Measurements from ENCODE around the gene SPECC1L.

SPECC1L gene

DNA sequence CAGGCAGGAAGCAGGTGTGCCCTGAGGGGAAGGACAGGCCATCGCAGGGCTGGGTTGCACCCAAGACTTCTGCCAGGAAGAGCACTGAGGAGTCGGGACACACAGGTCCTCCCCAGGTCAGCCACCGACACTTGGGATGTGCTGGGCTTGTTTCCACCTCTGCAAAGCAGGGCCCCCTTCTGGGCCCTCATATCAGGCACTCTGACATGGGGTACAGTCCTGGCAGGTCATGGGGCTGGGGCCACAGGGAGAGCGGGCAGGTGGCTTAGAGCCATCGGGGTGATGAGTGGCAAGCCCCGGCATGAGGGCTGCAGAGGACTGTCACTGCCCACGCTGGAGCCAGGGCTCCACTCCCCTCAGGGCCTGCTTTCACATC lies 148.8 kb downstream of the SPECC1L start:
- DNase-seq, result no peak

DNA sequence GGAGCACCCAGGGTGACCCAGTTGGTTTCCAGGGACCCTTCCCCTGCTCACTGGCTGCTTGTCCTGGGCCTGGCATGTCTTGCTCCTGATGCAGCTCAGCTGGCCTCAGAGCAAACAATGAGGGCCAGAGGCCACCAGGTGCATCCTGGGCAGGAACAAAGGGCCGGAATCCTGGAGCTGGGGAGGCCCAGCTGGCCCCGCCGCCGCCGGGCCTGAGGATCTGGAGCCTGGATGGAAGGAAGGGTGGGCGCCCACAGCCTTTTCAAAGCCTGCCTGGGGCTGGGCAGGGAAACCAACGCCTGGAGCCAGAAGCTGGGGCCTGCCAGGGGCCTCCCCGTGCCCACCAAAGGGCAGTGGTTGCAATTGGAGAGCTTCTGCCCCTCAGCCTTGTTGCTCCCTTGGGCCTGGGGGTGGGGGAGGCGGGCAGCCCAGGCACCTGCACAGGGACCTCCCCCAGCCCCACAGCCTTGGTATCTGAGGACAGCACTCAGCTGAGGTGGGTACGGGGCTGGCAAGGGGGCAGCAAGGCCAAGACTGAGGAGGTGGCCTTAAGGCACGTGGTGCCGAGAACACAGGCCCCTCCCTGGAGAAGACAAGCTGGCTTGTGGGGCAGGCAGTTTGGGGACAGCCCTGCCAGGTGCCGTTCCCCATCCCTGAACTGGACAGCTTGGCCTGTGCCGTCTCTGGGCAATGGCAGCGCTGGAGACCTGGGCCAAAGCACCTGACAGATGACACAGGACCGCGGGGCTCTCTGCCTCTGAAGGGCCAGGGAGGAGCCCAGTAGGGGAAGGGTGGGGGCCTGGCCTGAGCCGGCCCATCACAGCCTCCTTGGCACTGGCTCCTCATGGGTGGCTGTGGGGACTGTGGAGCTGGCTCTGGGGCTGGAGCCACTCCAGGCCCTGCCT lies 149.7 kb downstream of the SPECC1L start:
- DNase-seq, result no peak

DNA sequence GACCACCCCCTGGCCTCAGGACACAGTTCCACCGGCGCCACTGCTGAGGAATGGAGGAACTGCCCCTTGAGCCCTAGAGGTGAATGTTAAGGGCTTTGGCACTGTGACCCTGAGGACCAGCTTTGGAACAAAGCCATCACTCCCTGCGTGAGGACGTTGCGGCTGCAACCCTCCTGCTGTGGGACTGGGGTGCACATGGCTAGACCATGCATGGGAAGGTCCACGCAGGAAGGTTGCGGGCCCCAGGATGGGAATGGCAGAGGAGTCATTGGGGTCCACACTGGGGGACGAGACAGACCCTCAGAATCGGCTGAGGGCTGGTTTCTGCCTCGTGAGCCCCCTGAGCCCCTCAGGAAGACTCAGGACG lies 150.3 kb downstream of the SPECC1L start:
- no peak for DNase-seq

DNA sequence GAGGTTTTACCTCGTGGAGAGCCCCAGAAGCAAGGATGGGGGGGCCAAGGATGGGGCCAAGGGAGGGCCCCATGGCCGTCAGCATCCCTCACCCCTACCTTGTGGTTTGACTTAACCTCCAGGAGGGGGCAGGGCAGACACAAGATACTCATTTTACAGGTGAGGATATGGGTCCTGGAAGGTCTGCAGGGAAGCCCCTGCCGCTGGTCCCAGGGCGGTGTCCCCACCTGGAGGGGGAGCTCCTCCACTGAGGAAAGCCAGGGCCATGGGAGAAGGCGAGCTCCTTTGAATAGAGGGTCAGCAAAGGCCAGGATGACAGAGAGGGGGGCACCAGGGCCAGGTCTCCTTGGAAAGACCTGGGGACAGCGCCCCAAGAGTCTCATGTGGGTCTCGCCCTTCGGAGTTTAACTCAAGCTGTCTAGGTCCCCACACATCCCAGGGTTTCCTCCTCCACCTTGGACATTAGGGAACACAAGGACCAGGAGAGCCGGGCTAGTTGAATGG lies 150.8 kb downstream of the SPECC1L start:
- DNase-seq, result no peak

DNA sequence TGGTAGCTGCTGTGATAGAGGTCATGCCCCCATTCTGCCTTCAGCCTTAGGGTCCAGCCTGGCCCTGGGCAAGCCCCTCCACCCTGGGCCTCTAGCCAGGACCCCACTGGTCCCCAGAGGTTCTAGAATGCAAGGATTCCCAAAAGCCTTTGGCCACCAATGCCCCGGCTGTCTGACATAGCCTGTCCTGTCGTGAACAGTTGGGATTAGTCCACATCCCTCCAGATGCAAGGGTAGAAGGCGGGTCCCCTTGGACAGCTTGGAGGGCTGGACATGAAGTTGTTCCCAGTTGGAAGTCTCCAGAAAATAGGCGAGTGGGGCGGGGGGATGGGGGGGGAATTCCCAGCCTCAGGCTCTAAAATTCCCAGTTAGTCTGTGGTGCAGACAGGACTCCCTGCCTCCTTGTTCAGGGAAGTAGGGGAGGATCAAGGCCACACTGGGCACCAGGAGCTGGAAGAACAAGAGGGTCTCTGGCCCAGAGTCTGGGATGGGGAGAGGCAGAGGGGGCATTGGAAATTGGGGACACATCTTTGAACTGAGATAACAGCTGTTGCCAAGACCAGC lies 151.6 kb downstream of the SPECC1L start:
- DNase-seq, result no peak

DNA sequence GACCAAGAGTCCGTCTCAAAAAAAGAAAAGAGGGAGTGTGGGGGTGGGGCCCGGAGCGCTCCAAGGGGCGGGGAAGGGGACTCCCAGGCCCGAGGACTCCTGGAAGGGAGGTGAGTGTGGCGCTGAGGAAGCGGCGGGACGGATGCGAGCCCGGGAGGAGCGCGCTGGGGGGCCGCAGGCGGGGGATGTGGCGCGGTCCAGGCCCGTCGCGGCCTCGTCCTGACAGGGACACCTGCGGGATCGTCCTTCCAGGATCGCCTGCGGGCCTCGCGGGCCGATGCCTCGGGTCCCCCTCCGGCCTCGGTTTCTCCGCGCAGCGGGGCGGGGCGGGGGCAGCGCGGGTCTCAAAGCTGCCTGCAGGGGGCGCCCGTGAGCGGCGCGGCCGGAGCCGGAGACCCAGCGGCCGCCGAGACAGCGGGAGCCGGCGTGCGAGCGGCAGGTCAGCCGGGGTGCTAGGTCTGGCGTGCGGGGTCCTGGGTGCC lies 152.9 kb downstream of the SPECC1L start:
- no peak for DNase-seq

DNA sequence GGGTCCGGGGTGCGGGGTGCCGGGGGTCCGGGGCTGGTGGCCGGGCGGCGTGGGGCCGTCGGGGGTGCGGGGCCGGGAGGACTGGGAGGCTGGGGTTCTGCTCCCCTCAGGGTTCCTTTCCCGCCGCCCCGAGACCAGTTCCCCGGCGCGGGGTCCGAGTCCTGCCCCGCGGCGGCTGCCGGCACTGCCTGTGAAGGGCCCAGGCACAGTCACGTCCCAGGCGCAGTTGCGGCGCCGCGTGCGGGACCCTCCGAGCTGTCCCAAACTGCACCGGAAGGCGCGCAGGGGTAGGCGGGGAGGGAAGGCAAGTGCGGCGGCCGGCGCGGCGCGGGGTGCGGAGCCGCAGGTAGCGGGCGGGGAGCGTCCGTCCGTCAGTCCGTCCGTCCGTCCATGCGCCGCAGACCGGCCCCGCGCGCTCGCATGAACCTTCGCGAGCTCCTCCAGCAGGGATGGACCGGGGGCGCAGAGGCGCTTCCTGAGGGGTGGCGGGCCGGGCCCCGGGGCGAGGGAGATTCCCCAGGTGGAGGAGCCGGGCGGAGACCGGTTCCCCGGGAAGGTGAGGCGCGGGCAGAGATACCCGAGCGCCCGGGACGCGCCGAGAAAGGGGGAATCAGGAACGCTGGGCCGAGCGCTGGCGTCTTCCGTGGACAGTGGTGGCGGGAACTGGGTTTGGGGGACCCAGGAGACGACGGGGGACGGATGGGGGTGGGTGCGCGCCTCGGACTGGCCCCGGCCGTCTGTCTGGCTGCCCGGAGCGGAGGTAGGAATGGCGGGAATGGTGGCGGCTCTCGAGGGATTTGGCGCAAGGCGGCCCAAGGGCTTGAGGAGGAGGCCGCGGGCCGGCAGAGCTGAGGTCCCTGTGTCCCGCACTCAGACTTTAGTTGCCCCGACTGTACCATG lies 153.6 kb downstream of the SPECC1L start:
- no peak for DNase-seq

DNA sequence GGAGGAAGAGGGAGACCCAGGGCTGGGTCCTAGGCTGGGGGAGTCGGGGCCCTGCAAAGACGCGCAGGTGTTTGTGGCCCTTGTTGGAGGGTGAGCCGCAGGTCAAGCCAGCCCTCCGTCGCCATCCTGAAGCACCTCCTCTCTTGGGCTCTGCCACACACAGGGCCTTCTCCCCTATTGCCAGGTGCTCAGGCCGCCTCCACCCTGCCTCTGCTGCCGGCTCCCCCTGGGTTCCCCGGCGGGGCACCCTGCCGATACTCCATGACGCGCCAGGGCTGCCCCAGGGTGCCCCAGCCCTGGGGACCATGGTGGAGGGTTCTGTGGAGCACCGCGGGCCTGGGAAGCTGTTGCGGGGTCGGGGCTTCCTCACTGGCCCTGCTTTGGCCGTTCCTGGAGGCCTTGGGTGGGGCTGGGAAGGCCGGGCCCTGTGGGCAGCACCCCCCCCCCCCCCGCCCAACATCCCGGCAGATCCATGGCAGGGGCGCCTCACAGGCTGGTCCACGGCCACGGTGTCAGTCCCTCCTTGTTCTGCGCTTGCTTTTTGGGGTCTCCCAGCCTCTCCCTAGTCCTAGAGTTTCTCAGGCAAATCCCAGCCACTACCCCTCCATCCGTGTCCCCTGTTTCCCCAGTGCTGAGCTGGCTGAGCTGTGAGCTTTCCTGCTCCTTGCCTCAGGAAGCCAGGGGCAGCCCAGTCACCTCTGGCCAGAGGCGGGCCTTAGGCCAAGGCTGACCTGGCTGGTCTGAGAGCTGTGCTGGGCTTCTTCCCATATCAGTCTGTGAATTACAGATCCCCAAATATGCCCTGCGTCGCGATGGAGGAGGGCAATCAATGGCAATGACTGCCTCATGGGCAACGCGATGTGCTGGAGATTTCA lies 154.5 kb downstream of the SPECC1L start:
- no peak for DNase-seq

DNA sequence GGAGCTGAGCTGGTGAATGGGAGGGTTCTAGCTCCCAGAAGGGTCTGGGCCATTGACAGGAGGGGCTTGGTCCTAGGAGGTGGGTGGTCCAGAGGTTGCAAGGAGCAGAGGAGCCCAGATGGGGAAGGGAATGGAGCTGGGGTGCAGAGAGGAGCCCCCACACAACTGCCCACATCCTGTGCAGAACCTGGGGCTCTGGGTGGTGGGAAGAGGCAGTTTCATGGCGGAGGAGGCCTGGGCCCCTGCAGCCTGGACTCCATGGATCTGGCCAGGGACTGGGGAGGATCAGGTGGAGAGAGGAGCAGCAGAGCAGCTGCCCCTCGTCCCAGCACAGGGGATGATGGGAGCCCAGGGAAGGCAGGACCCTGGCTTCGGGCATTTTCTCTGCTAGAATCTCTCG lies 155.8 kb downstream of the SPECC1L start:
- no peak for DNase-seq

DNA sequence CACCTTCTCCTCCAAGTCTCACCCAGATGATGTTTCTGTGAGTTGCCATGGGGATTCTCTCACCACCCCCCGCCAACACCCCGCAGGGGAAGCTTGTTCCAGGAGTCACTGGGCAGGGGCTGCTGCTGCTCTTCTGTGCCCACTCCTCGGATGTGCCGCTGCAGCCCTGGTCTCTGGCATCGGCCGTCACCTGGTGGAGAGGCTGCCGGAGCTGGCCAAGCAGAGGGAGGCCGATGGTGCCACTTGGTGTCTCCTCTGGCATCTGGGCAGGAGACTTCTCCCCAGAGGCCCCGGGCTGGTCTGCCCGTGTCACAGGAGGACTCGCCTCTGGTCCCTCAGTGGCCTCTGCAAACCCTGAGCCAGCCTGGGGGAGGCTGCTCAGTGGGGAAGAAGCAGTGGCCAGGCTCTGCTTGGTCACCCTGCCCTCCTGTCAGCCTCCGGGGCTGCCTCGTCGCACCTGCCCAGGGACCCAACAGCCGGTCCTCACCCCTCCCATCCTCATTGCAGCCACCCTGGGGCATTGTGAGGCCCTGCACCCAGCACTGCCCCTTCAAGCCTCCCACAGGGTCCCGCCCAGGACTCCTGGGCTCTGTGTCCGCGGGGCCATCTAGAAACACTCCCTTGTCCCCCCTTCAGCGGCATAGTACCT lies 156.3 kb downstream of the SPECC1L start:
- DNase-seq, result no peak

DNA sequence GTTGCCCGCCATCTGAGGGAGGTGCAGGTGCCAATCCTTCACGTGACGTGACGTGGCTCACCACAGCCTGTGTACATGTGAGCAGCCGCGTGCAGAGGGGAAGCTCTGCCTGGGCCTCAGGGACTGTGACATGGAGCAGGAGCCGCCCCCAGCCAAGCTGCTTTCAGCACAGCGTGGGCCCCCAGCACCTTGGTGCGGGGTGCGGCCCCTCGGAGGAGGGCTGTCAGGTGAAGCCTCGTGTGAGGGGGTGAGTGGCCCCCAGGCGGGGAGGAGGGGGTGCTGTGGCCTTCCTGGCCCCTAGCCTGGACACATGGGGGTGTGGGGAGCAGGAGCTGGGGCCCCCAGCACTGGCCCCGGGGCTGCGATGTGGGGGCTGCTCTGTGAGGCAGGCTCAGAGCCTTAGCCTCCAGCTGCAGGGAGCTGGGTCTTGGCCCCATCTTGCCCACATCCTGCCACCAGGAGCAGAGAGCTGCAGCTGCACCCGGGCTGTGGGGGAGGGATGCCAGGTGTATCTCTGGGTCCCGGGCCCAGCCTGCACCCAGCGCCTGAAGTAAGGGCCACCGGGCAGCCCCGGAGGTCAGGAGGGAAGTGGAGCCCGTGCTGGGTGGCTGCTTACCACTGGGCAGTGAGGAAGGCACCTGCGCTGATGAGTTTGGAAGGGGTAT lies 157.0 kb downstream of the SPECC1L start, which contains the start of gene ADORA2A:
ADORA2A (plus strand) TSS at position 100 of the 665 bp plus-strand sequence. CDS start 5,806 bp downstream, outside the sequence.
- DNase-seq, result no peak

DNA sequence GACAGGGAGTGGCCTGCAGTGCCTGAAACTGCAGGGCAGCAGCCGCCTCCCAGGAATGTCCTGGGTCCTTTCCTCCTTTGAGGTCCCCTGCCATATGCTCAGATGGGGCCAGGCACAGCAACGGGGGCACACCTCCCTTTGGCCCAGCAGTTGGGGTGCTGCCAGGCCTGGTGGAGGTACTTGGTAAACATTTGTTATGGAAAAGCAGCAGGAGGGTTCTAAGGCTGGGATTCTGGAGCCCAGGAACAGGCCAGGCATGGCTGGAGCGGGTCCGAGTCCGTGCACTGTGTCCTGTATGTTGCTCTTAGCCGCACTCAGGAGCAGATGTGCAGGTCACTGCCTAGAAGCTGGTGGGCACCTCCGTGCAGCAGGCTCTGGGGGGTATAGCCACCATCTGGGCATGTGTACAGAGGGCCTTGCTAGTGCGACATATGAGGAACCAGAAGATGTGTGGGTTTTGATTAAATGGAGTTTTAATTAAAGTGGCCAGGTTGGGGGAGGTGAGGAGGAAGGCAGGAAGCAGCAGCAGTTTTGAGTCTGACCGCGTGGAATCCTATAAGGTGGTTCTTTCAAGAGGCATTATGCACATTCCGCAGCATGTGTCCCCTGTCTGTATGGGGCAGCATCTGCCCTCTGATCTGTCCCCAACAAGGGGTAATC lies 158.2 kb downstream of the SPECC1L start:
- DNase-seq, result peak; percentile 76

DNA sequence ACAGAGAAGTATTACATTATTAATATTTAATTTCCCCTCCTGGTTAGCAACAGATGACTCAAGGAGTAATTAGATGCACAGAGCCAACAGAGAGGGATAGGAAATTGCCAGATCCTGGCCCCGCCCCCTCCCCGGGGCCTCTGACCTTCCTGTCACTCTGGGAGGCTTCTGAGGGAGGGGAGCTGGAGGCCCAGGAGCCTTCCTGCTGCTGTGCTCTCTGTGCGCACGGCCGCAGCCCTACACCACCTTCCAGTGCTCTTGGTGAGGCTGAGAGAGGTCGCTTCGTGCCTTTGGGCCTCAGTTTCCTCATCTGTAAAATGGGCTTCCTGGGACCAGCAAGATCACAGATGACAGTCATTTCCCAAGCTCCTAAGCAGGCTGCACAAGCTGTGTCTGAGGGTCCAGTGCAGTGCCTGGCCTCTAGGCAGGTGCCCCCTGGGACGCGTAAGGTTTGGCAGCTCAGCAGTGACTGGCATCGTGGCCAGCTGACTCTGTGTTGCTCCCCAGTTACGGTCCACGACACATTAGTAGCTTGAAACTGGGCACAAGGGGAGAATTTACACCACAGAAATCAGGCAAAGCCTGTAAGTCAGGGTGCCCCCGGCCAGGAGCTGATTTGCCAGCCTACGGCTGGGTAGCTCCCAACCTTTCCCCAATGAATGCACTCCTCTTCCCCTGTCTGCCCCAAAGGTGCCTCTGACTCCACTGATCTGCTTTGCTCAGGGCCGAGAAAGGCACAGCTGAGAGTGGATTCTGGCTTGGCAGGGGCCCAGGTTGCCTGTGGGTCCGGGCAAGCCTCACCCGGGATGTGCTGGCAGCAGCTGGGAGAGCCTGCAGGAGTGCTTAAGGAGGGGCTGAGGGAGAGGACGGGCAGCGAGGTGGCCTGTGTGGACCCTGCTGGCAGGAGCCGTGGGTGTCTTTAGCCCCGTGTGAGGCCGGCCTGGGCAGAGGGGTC lies 159.1 kb downstream of the SPECC1L start:
- DNase-seq, result peak; percentile 76

DNA sequence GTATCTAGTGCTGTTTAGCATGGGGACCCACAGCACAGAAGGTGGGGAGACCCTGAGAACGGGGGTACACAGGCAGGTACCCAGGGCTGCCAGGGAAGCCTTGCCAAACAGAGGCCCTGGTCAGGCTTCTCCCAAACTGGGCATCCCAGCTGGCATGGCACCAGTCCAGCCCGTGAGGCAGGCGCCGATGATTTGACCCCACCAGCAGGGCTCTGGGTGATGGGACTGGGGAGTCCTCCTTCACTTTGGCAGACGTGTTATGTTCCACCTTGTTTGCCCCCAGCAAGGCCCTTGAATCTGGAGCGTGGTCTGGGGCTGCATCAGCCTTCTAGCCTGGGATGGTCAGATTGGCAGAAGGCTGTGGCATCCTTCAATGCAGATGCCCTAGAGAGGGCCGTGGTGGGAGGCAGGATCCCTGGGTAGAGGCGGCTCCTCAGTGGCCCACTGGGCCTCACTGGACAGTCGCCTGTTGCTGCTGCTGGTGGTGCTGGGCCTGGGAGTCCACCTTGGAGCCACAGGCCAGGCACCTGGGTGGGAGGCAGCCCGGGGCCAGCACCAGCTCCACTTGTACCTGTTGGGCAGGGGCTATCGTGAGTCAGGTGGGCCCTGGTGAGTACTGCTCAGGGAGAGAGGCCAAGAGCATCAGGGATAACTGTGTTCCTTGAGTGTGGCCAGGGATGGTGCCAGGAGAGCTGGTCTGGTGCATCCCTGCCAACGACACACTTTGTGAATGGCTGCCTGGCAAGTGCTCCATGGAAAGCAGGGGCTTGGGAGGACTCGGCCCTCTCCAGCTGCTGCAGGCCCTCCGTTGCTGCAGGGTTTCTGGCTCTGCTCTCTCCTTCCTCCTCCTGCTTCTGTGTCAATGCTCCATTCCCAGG lies 160.0 kb downstream of the SPECC1L start:
- DNase-seq, result no peak

DNA sequence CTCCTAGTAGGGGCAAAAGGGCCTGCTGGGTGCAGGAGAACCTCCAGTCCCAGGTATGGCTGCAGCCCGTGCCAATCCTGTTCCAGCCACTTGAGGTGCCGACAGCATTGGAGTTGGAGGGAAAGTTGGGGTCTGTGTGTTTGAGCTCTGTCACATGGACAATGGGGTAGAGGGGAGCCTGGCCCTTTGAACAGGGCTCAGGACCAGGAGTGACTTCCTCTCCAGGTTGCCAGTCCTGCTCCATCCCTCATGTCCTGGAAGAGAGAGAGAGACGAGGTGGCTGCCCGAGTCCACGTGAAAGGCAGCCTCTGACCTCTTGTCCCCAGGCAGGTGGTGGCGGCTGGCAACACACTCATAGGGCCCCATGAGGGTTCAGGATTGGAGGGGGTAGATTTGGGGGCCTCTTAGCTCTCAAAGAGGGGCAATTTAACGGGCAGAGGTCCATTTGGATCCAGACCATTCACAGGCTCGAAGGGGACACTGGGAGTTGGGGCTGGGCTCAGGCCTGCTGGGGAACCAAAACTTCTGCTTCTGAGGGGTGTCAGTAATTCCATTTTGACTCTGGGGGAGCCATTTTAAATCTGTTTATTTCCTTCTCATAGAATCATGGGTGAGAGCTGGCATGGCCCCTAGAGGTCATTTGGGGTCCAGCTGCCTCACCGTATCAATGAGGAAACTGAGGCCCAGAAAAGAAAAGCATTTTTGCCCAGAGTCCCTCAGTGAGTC lies 160.8 kb downstream of the SPECC1L start:
- DNase-seq, result no peak

DNA sequence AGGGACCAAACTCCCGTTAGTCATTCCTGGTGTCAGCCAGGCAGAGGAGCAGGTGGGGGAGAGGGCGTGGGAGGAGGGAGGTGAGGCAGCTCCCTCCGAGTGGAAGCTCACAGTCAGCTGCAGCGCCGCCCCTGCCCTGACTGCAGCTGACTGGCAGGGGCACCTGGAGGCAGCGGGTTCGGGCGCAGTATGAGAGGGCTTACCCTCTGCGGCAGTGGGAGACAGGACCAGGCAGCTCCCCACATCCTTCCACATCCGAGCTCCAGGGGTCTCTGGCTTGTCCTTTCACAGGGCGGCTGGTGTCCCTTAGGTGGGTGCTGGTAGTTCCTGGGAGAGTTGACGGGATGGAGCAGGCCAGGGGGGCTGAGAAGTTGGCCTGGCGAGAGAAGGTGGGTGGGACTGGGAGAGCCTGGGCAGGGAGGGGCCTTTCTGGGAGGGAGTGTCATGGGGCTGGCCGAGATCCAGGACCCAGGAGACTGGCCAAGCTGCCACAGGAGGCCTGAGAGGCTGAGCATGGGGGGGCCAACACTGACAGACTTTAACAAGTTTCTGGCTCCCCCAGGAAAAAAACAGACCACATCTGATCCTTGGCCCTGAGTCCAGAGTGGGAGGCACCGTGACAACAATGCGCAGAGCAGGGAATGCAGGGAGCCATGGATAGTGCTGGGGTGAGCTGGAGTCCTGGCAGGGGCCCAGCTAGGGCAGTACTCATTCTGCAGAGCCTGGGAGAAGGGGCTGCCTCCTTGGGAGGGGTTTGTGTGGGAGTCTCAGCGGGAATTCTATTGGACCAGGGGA lies 161.6 kb downstream of the SPECC1L start:
- peak; percentile 41 for DNase-seq

Measured in DMS 273 treated with DMSO at 0.1 percent for 48 hours (cell line).